GF-D8 (cell line): ENCODE data around the gene PFKP.

Experiments
- DNase-seq: peaks from one replicate; lab custom pipeline; 2025; lab: John Stamatoyannopoulos, UW

PFKP gene

GRCh38 chr10:3116508-3117100 is 49.3 kb downstream of the PFKP start:
- no peak for DNase-seq

GRCh38 chr10:3117486-3117885 is 50.1 kb downstream of the PFKP start:
- DNase-seq = no peak

GRCh38 chr10:3118641-3119091 is 51.3 kb downstream of the PFKP start:
- no peak for DNase-seq

- no peak for DNase-seq
Measured at GRCh38 chr10:3119796-3120459, 52.6 kb downstream of the PFKP start.

- no peak for DNase-seq
Measured at GRCh38 chr10:3122034-3122433, 54.7 kb downstream of the PFKP start.

- no peak for DNase-seq
Measured at GRCh38 chr10:3122486-3123205, 55.3 kb downstream of the PFKP start.

GRCh38 chr10:3123571-3124411 is 56.4 kb downstream of the PFKP start:
- DNase-seq = no peak

- no peak for DNase-seq
Measured at GRCh38 chr10:3124412-3125175, 57.2 kb downstream of the PFKP start.

- DNase-seq = no peak
Measured at GRCh38 chr10:3125527-3126170, 58.3 kb downstream of the PFKP start.

- DNase-seq = no peak
Measured at GRCh38 chr10:3126249-3126648, 58.9 kb downstream of the PFKP start.

- DNase-seq = no peak
Measured at GRCh38 chr10:3126741-3127346, 59.5 kb downstream of the PFKP start.

- no peak for DNase-seq
Measured at GRCh38 chr10:3127921-3128320, 60.6 kb downstream of the PFKP start.

GRCh38 chr10:3128379-3129130 is 61.2 kb downstream of the PFKP start:
- no peak for DNase-seq

- no peak for DNase-seq
Measured at GRCh38 chr10:3129581-3130340, 62.4 kb downstream of the PFKP start.

- no peak for DNase-seq
Measured at GRCh38 chr10:3131098-3131497, 63.8 kb downstream of the PFKP start.

- DNase-seq = no peak
Measured at GRCh38 chr10:3132036-3133025, 65.0 kb downstream of the PFKP start.

- DNase-seq = no peak
Measured at GRCh38 chr10:3133948-3134347, 66.6 kb downstream of the PFKP start.

- DNase-seq = no peak
Measured at GRCh38 chr10:3135006-3135405, 67.7 kb downstream of the PFKP start.
